HG03196 (cell line): ENCODE results near the gene HBP1.
"Not testable (repeated sequence)": the region's sequence is repeated elsewhere in the genome, so short reads cannot be mapped to it uniquely, and the experiment has no call there.

Experiments used
- ATAC-seq: cut with Tn5 transposase; IDR thresholded peaks from one replicate; pipeline ENCODE4 v1.9.1; 2021; ENCODE audit not compliant: unreplicated experiment

HBP1 gene

GRCh38 chr7:107220806-107221205 lies 52.0 kb downstream of the HBP1 start:
- not testable (repeated sequence) for ATAC-seq

- no peak for ATAC-seq
Measured at GRCh38 chr7:107224374-107225223, 55.8 kb downstream of the HBP1 start.

DNA sequence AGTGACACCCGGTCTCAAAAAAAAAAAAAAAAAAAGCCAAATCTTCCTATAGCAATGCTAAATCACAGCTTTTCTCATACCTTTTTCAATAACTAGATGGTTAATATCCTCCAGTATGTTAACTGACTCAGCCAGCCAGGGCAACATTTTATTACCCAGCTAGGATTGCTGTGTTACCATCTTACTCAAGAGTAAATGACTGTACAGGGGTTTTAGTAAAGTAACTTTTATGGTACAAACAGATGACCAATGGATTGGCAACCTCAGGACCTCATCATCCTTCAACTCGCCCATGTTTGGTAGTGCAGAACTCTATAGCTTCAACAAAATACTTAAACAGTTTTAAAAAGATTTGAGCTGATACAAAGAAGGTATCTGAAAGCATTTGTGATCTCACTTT lies 59.5 kb downstream of the HBP1 start:
- ATAC-seq = no peak

- ATAC-seq = no peak
Measured at GRCh38 chr7:107230334-107230733, 61.5 kb downstream of the HBP1 start.

GRCh38 chr7:107232568-107233090 lies 63.8 kb downstream of the HBP1 start:
- ATAC-seq = no peak

DNA sequence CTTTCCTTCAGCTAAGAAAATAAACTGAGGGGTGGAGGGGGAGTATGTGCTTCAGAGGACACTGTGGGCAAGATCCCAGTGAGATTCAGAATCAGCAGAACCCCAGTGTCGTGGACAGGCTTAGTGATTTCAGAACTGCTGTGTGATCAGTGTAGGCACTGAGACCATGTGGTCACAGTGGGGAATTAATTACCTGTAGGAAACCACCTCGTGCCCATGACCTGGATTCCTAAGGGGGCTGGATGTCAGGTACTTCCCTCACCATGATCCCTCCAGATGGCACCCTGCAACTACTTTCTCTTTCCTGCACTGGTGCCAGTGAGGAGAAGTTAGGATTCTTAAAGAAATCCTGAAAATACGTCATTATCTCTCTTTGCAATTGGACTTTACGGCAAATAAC lies 64.4 kb downstream of the HBP1 start:
- ATAC-seq = no peak

DNA sequence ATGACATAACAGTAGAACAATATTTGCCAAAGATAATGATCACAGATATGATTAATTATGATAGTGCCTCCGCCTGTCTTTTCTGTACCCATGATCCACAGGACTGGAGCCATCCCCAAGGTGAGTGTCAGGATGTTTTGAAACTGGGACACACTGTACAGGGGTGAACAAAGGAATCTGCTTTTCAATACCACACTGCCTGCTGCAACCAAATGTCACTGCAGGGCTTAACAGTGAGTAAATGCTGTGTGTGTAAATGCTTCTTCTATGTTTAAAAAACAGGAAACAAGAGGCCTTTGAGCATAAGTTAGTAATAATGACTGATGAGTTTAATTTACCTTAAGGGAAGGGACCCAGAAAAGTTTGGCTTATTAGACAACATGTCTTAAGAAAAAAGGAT lies 65.2 kb downstream of the HBP1 start:
- ATAC-seq = no peak

DNA sequence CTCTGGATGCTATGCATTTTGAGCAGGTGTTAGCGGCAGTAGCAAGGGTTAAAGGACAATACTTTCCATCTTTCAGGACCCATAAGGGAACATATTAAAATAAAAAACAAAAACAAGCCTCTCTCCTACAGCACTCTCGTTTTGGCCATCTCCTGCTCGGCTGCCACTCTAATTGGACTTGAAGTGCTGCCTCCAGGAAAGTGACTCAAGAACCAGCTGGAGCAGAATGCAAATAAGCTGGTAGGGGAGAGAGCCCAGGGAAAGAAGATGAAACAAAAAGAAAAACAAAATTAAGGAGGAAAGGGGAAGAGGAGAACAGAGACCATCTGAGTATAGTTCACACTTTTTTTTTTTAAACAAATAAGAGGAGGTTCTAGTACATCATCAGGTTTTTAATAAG lies 65.6 kb downstream of the HBP1 start:
- no peak for ATAC-seq

DNA sequence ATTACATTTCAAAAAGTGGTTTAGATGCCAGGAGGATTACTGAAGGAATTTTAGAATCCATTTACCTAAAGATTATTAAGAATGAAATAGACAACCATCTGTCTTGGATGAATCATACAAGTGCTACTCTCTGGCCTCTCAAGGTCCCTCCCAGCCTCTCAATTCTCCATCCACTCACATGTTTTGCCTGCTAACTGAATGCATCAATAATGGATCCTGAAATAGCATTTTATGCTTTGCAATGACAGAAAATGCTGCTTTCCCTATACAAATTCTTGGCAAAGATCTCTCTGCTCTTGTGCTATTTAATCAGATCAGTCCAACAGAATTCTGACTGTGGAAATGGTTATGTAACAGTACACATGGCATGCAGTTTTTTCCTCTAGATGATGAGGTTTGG lies 68.1 kb downstream of the HBP1 start:
- ATAC-seq = no peak

DNA sequence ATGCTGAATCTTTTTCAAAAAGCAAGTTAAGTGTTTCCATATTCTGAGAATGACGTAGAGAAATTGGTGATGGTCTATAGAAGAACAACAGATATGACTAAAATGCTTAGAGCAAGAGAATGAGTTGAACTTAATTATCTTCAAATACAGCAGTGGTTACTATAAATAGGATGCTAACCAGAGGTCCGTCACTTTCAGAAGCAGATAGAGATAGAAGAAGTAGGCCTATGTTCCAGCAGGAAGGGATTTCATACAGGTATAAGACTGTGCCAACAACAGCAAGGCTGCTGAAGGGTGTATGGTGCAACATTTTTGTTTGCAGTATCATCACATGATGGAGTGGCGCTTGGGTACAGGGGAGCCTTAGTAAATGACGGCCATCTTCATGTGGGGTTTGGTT lies 68.6 kb downstream of the HBP1 start:
- no peak for ATAC-seq

DNA sequence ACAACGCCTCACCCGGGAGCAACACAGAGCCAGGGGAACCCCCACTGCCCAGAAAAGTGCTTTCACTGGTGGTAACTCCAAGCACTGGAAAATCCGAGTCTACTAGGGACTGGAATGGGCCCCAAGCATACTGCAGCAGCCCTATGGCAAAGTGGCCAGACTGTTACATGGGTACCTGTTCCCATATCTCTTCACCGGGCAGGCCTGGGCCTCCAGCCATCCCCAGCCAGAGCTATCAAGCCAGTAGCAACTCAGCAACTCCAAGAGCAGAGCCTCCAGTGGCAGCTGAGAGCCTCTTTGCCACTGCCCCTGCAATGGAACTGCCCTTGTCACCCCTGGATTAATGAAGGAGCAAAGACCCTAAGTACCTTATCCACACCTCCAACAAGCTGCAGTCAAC lies 73.5 kb downstream of the HBP1 start:
- ATAC-seq = no peak

DNA sequence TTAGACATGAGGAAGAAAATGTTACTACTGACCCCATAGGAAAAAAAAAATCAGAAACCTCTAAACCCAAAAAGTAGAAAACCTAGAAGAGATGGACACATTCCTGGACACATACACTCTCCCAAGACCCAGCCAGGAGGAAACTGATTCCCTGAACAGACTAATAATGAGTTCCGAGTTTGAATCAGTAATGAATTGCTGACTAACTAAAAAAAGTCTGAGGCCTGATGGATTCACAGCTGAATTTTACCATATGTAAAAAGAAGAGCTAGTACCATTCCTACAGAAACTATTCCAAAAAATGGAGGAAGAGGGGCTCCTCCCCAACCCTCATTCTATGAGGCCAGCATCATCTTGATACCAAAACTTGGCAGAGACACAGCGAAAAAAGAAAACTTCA lies 75.8 kb downstream of the HBP1 start:
- no peak for ATAC-seq

DNA sequence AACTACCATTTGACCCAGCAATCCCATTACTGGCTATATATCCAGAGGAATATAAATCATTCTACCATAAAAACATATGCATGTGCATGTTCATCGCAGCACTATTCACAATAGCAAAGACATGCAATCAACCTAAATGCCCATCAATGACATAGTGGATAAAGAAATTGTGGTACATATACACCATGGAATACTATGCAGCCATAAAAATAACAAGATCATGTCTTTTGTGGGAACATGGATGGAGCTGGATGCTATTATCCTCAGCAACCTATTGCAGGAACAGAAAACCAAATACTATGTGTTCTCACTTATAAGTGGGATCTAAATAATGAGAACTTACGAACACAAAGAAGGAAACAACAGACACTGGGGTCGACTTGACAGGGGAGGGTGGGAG lies 78.0 kb downstream of the HBP1 start:
- ATAC-seq = not testable (repeated sequence)

DNA sequence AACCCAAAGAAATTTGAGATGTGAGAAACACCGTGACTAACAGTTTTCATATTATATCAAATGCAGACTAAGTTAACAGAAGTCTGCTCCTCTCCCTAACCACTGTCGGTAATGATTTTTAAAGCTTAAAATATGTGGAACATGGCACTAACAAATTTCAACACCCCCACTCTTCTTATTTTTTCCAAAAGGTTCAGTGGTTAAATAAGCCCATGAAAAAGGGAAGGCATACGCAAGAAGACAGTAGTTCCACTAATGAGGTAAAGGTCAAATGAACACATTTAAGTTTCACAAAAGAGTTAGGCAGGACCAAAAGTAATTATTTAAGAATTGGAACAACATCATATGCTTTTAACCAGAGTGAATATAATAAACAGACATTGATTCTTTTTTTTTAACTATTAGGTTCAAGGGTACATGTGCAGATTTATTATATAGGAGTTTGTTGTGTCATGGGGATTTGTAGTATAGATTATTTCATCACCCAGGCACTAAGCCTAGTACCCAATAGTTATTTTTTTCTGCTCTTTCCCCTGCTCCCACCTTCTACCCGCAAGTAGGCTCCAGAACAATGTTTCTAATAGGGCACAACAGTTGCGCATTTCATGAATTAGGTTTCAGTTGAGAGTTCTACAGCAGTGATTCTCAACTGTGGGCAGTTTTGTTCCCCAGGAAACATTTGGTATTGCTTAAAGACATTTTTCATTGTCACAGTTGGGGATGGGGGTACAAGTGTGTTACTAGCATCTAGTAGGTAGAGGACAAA lies 79.9 kb downstream of the HBP1 start:
- ATAC-seq = no peak

GRCh38 chr7:107251963-107252362 lies 83.2 kb downstream of the HBP1 start:
- ATAC-seq = no peak
